HAP-1 (cell line): ENCODE results near the gene ACSL5.

Experiments used
- DNase-seq, 2 experiments: peaks; one replicate each; pipeline ENCODE4 v3.0.0-alpha.2; 2016 to 2020; ENCODE audit warnings: low spot score in 2 of 2
- H3K27me3 ChIP-seq: fragments of 250-450 bp; sonication (Bioruptor Pico); 2 replicates; pipeline ENCODE4 v1.5.1; 2020; ENCODE audit warnings: low read depth, mild to moderate bottlenecking, moderate library complexity
- H3K36me3 ChIP-seq: fragments of 250-450 bp; sonication (Bioruptor Pico); replicated peaks from 2 replicates; pipeline ENCODE4 v1.5.1; 2020; ENCODE audit warnings: mild to moderate bottlenecking
- H3K4me1 ChIP-seq: fragments of 250-450 bp; sonication (Bioruptor Pico); 2 replicates; pipeline ENCODE4 v1.5.1; 2020; ENCODE audit warnings: mild to moderate bottlenecking
- H3K4me3 ChIP-seq: fragments of 250-450 bp; sonication (Bioruptor Pico); 2 replicates; pipeline ENCODE4 v1.5.1; 2020; ENCODE audit warnings: mild to moderate bottlenecking, moderate library complexity
- H3K9me3 ChIP-seq: fragments of 250-450 bp; sonication (Bioruptor Pico); 2 replicates; pipeline ENCODE4 v1.5.1; 2020; ENCODE audit warnings: mild to moderate bottlenecking, moderate library complexity
- in situ Hi-C: fragments of 300-500 bp; cut with MboI; formaldehyde crosslinking; loops from 3 replicates; pipeline ENCODE4 v1.14.3; 2020; ENCODE audit warnings: low sequenced_read_pairs, inconsistent platforms, mixed read lengths

ACSL5 gene

GRCh38 chr10:112429654-112430230 lies 55.8 kb downstream of the ACSL5 start:
- in situ Hi-C loops: no loop called here
- Histone ChIP-seq H3K4me3 (no peak overlapping the region), H3K27me3 (no peaks in the 10 kb centered on the region), H3K36me3 (peaks cover 40% of the 10 kb centered on the region), H3K9me3 (no peaks in the 10 kb centered on the region), H3K4me1 (no peaks in the 10 kb centered on the region)
- DNase-seq: no peak

GRCh38 chr10:112433136-112433535 lies 59.2 kb downstream of the ACSL5 start:
- Histone ChIP-seq H3K4me3 (no peak overlapping the region), H3K27me3 (no peaks in the 10 kb centered on the region), H3K9me3 (no peaks in the 10 kb centered on the region), H3K36me3 (peaks cover 55% of the 10 kb centered on the region), H3K4me1 (no peaks in the 10 kb centered on the region)
- in situ Hi-C loops: no loop called here
- DNase-seq: no peak

GRCh38 chr10:112434988-112435619 lies 61.2 kb downstream of the ACSL5 start:
- Histone ChIP-seq H3K4me1 (no peaks in the 10 kb centered on the region), H3K4me3 (no peak overlapping the region), H3K36me3 (peaks cover 65% of the 10 kb centered on the region), H3K9me3 (no peaks in the 10 kb centered on the region), H3K27me3 (no peaks in the 10 kb centered on the region)
- in situ Hi-C loops: no loop called here
- DNase-seq: peak in 1 of 2 experiments; percentile 31

- in situ Hi-C loops: no loop called here
- Histone ChIP-seq H3K27me3 (no peaks in the 10 kb centered on the region), H3K36me3 (peaks cover 57% of the 10 kb centered on the region), H3K9me3 (no peaks in the 10 kb centered on the region), H3K4me1 (no peaks in the 10 kb centered on the region), H3K4me3 (no peak overlapping the region)
- no peak for DNase-seq
Measured at GRCh38 chr10:112438356-112438755, 64.4 kb downstream of the ACSL5 start.

- H3K27me3 ChIP-seq: no peaks in the 10 kb centered on the region
- H3K36me3 ChIP-seq: peaks cover 47% of the 10 kb centered on the region
- no peak for DNase-seq
- H3K4me1 ChIP-seq: peaks cover 6% of the 10 kb centered on the region
- in situ Hi-C loops: no loop called here
- no peak overlapping the region for H3K4me3 ChIP-seq
- H3K9me3 ChIP-seq: no peaks in the 10 kb centered on the region
Measured at GRCh38 chr10:112441520-112441919, 67.6 kb downstream of the ACSL5 start.

- no peak for DNase-seq
- H3K27me3 ChIP-seq: no peaks in the 10 kb centered on the region
- H3K36me3 ChIP-seq: peaks cover 45% of the 10 kb centered on the region
- in situ Hi-C loops: no loop called here
- H3K9me3 ChIP-seq: no peaks in the 10 kb centered on the region
- no peak overlapping the region for H3K4me3 ChIP-seq
- H3K4me1 ChIP-seq: peaks cover 6% of the 10 kb centered on the region
Measured at GRCh38 chr10:112442063-112442462, 68.1 kb downstream of the ACSL5 start.

GRCh38 chr10:112446055-112446854 lies 72.3 kb downstream of the ACSL5 start:
- Histone ChIP-seq H3K4me3 (peak overlapping the region; percentile 92), H3K36me3 (peaks cover 22% of the 10 kb centered on the region), H3K4me1 (peaks cover 6% of the 10 kb centered on the region), H3K27me3 (no peaks in the 10 kb centered on the region), H3K9me3 (no peaks in the 10 kb centered on the region)
- DNase-seq: no peak
- in situ Hi-C loops: no loop called here

GRCh38 chr10:112446855-112447619 lies 73.1 kb downstream of the ACSL5 start, which contains the start of the genes VTI1A and ZDHHC6:
Gene VTI1A, plus strand, starts transcription at chr10:112447215. Its CDS starts 159 bp downstream, at chr10:112447374.
Gene ZDHHC6, minus strand, starts transcription at chr10:112446914. Its CDS starts 1,478 bp downstream, at chr10:112445436.
- no peaks in the 10 kb centered on the region for H3K9me3 ChIP-seq
- peaks cover 20% of the 10 kb centered on the region for H3K36me3 ChIP-seq
- H3K27me3 ChIP-seq: no peaks in the 10 kb centered on the region
- DNase-seq: peak; percentile 77 to 88
- in situ Hi-C loops: no loop called here
- peaks cover 6% of the 10 kb centered on the region for H3K4me1 ChIP-seq
- H3K4me3 ChIP-seq: peak within 1 kb of the TSS; percentile 92

GRCh38 chr10:112447620-112447928 lies 73.7 kb downstream of the ACSL5 start:
- in situ Hi-C loops: no loop called here
- Histone ChIP-seq H3K4me1 (peaks cover 6% of the 10 kb centered on the region), H3K9me3 (no peaks in the 10 kb centered on the region), H3K36me3 (peaks cover 15% of the 10 kb centered on the region), H3K4me3 (peak overlapping the region; percentile 92), H3K27me3 (no peaks in the 10 kb centered on the region)
- no peak for DNase-seq

GRCh38 chr10:112448888-112449287 lies 75.0 kb downstream of the ACSL5 start:
- peaks cover 6% of the 10 kb centered on the region for H3K4me1 ChIP-seq
- peaks cover 10% of the 10 kb centered on the region for H3K36me3 ChIP-seq
- no peak for DNase-seq
- H3K27me3 ChIP-seq: no peaks in the 10 kb centered on the region
- peaks cover under 1% of the 10 kb centered on the region; the same call in 1 of the 2 replicates for H3K9me3 ChIP-seq
- in situ Hi-C loops: no loop called here
- H3K4me3 ChIP-seq: no peak overlapping the region

- Histone ChIP-seq H3K27me3 (no peaks in the 10 kb centered on the region), H3K9me3 (peaks cover 3% of the 10 kb centered on the region; the same call in 1 of the 2 replicates), H3K4me1 (no peaks in the 10 kb centered on the region), H3K4me3 (no peak overlapping the region), H3K36me3 (no peaks in the 10 kb centered on the region)
- in situ Hi-C loops: no loop called here
- DNase-seq: no peak
Measured at GRCh38 chr10:112454910-112455779, 81.2 kb downstream of the ACSL5 start.

GRCh38 chr10:112456533-112456932 lies 82.6 kb downstream of the ACSL5 start:
- no peaks in the 10 kb centered on the region; the same call in 1 of the 2 replicates for H3K36me3 ChIP-seq
- no peaks in the 10 kb centered on the region; the same call in 1 of the 2 replicates for H3K4me1 ChIP-seq
- H3K27me3 ChIP-seq: no peaks in the 10 kb centered on the region
- in situ Hi-C loops: no loop called here
- H3K4me3 ChIP-seq: no peak overlapping the region
- no peak for DNase-seq
- peaks cover 3% of the 10 kb centered on the region; the same call in 1 of the 2 replicates for H3K9me3 ChIP-seq

GRCh38 chr10:112460366-112460765 lies 86.5 kb downstream of the ACSL5 start:
- in situ Hi-C loops: no loop called here
- no peaks in the 10 kb centered on the region for H3K27me3 ChIP-seq
- no peak for DNase-seq
- no peak overlapping the region for H3K4me3 ChIP-seq
- peaks cover 13% of the 10 kb centered on the region for H3K36me3 ChIP-seq
- H3K4me1 ChIP-seq: no peaks in the 10 kb centered on the region; the same call in 1 of the 2 replicates
- no peaks in the 10 kb centered on the region for H3K9me3 ChIP-seq
